NCI-H524 (cell line): Measurements from ENCODE around the gene SYVN1.
"Not testable (repeated sequence)": the region's sequence is repeated elsewhere in the genome, so short reads cannot be mapped to it uniquely, and the experiment has no call there.

ENCODE experiments used
- DNase-seq, 2 experiments: peaks; one replicate each; lab custom pipeline; 2025; lab: John Stamatoyannopoulos, UW

SYVN1 gene

DNA sequence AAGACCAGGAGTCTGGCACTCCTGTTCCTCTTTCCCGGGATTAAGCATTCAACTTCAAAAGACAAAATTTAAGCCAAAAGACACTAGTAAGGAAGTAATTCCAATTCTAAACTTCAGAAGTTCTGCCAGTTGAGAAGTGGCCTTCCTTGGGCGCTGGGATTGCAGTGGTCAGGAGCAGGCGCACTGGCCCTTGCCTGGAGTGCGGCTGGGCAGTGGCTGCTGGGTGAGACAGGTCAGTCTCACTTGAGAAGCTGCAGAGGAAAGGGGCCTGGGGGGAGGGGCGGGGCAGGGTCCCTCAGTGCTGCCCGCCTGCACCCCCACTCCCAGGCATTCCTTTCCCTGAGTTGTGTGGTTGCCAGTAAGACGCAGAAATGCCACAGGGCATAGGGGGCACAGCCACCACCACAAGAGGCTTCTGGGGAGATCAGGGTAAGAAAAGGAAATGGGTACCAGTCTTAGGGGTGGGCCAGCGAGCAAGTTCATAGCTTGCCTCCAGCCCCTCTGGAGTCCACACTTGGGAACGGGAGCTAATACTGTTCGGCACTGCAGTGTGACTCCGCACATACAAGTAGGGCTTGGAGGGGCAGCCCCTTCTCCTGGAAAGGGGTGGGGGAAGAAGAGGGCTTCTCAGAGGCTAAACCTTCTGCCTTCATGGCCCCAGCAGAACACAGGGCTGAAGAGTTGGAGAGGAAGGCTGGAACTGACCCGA is 6.7 kb downstream of the SYVN1 start:
- no peak for DNase-seq

- no peak for DNase-seq
Measured at GRCh38 chr11:65126624-65127274, 7.6 kb downstream of the SYVN1 start.

- DNase-seq, result no peak
Measured at GRCh38 chr11:65125197-65126056, 8.9 kb downstream of the SYVN1 start.

GRCh38 chr11:65124480-65125196 is 9.7 kb downstream of the SYVN1 start:
- DNase-seq, result no peak

DNA sequence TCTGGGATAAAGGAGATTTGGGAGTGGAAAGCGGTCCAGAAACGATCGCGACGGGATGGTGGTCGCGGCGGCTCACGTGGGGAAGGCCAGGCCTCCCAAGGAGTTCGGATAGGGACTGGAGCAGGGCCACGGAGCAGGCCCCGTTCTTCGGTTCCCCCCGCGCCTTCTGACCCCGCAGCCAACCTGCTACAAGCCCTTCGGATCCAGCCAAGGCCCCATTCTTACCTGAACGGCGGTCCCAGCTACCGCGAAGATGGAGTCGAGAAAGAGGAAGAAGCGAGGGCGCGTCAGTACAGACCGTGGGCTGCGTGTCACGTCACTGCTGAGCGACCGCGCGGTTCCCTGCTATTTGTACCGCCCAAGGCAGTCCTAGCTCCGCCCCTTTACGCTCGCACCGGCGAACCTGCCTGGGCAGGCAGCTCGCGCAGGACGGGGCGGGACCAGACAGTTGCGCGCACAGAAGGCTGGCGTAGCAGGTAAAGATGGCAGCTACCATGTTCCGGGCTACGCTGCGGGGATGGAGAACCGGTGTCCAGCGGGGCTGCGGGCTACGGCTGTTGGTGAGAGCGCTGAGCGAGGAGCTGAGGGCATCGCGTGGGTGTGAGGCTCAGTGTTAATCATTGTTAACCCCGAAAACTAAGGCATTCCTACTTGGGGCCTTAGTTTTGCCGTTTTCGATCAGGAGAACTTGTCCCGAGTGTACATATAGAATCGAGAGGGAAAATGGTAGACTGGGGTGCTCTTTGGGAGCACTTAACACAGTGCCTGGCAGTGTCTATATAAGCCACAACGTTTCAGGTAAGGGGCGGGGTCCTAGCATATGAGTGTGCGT is 12.2 kb downstream of the SYVN1 start, which contains the start of the genes FAU and MRPL49:
TSS of gene FAU (minus strand) at position 270 of the 832 bp plus-strand sequence. CDS start 321 bp downstream, outside the sequence.
TSS of gene MRPL49 (plus strand) at position 457 of the 832 bp plus-strand sequence. CDS start at position 483, 26 bp downstream.
- peak; percentile 90 to 95 for DNase-seq

GRCh38 chr11:65121447-65121864 is 12.9 kb downstream of the SYVN1 start:
- DNase-seq, result no peak

DNA sequence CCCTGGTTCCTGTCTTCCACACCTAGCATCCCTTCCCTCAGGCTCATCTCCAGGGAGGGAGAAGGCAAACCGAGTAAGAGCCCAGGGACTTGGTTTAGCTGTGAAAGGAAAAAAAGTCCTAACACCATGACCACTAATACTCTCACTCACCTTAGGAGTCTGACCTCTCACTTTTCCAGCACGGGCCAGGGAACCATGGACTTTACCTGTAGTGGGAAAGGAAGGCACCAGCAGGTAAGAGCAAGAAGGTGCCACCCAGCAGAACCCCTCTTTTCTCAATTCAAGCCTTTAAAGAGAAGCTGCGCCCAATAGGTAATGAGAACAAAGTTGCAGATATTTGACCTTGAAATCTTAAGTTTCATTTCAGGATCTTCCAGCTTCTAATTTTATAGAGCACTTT is 13.5 kb downstream of the SYVN1 start:
- no peak for DNase-seq

DNA sequence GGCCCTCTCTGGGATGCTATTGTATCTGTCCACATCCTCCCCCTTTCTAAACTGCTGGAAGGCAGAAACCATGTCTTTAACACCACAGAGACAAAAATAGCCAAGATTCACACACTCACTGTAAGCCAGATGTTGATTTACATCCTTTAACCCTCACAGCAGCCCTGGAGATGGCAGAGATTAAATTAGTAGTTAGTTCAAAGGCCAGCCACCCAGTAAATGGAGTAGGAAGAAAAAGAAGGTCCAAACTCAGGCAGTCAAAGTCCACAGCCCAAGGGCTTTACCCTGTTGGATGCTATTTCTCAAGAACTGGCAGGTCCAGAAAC is 14.7 kb downstream of the SYVN1 start:
- no peak for DNase-seq

- DNase-seq, result not testable (repeated sequence)
Measured at GRCh38 chr11:65118891-65119669, 15.2 kb downstream of the SYVN1 start.

- DNase-seq, result no peak
Measured at GRCh38 chr11:65118097-65118837, 16.1 kb downstream of the SYVN1 start.

DNA sequence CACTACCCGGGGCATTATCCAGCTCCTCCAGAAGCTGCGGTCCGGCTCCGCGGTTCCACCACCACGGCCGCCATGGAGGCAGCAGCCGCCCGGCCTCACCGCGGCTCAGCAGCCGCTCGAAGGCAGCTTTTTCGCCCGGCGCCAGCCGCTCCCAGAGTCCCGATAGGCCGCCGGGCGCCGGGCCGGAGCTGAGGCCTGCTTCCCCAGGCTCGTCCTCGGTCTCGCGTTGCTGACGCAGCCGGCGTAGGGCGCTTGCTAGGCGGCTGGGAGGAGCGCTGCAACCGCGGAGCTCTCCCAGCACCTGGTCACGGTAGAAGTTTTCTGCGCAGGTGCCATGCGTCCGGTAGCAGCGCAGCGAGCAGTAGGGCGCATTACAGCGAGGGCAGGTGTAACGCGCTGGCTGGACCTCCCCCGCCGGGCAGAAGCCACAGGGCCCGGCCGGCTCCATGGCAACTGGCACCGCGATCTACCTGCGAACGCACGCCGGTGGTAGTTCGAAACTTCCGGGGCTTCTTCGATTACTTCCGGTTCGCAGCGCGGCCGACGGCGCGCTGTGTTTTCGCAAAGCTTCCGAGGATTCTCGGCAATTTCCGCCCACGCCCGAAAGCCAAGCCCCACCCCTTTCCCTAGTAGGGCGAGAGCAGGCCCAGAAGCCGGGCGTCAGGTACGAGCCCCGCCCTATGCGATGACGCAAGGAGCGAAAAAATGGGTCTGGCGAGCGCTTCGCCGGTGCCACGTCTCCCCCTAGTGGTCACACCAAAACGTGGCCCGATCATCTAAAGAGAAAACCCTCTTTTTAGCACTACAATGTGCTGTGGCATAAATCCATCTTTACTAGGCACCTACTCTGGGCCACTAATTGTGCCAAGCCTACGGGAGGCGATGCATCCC is 16.9 kb downstream of the SYVN1 start, which contains the start of gene ZNHIT2:
TSS of gene ZNHIT2 (minus strand) at position 496 of the 891 bp plus-strand sequence. CDS start at position 448, 48 bp downstream.
- peak; percentile 94 to 98 for DNase-seq

- DNase-seq, result no peak
Measured at GRCh38 chr11:65116370-65117205, 17.7 kb downstream of the SYVN1 start.

- no peak for DNase-seq
Measured at GRCh38 chr11:65115361-65116082, 18.8 kb downstream of the SYVN1 start.

DNA sequence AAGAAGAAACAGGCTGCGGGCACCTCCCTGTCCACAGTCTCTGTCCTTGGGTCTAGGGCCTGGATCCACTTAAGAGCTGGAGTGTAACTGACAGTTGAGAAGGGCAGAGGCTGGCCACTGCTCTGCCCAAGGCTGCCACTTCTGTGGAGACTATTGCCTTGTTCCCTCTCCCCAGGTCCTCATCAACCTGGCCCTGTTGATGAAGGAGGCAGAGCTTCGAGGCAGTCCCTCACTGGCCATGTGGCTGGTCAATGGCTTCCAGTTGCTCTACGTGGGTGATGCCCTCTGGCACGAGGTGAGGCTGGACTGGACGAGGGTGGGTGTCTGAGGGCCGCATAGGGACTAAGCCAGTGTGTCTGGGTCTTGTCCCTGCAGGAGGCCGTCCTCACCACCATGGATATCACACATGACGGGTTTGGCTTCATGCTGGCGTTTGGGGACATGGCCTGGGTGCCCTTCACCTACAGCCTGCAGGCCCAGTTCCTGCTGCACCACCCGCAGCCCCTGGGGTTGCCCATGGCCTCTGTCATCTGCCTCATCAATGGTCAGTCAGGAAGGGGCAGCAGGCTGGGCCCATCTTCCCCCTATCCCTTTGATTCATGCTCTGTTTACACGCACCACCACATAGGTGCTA is 19.7 kb downstream of the SYVN1 start:
- DNase-seq, result no peak

DNA sequence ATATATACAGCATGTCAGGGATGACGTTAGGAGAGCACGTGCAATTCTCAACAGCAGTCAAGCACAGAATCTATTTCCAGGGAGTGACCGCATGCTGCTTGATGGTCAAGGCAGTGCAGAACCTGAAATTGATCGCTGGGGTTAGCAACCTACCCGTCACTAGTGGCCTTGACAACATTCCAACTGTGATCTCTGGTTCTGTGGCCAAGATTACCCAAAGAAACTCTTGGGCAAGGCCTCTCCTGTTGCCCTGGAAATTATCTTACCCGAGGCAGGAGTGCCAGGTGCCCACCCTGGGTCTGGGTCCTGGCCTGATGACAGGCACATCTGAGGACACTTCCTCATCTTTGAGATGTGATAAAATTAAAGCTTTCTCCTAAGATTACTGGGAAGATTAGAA is 20.5 kb downstream of the SYVN1 start:
- no peak for DNase-seq

- no peak for DNase-seq
Measured at GRCh38 chr11:65113361-65113756, 21.0 kb downstream of the SYVN1 start.
